Activated T-cell treated with anti-CD3 and anti-CD28 coated beads, Interleukin-2, amount 50 U/mL, for 72 hours (primary cell): ENCODE results near the gene KIAA1217. TPM values are rescaled to one million over a fixed set of nuclear protein-coding genes. Genes with fewer than 3 reads are reported as not detected.

ENCODE experiments used
- ATAC-seq, 2 donors: fragments of 150-1000 bp; cut with Tn5 transposase; replicated peaks in 1 of 2; 2 replicates each; pipeline ENCODE4 v1.10.0; 2021; ENCODE audit warnings: moderate library complexity in 2 of 2, mild to moderate bottlenecking in 1 of 2
- DNase-seq, 2 donors: peaks; one replicate each; pipeline ENCODE4 v3.0.0; 2021 to 2022; ENCODE audit warnings: mixed read lengths in 1 of 2
- H3K27ac Mint-ChIP-seq: one replicate; pipeline ENCODE4 v1.8.0; 2022; ENCODE audit warnings: mild to moderate bottlenecking, moderate library complexity, mixed read lengths
- H3K27me3 Mint-ChIP-seq: one replicate; pipeline ENCODE4 v1.8.0; 2022; ENCODE audit warnings: low read depth, mixed read lengths
- H3K36me3 Mint-ChIP-seq, 2 donors: one replicate each; pipeline ENCODE4 v1.8.0; 2022; ENCODE audit warnings: mixed read lengths in 2 of 2, mild to moderate bottlenecking in 1 of 2; ENCODE audit not compliant: insufficient read depth in 2 of 2
- H3K4me1 Mint-ChIP-seq: one replicate; pipeline ENCODE4 v1.8.0; 2022; ENCODE audit warnings: low read depth, mixed read lengths
- H3K4me3 Mint-ChIP-seq, 2 donors: one replicate each; pipeline ENCODE4 v1.8.0; 2022; ENCODE audit warnings: mild to moderate bottlenecking in 2 of 2, mixed read lengths in 2 of 2, moderate library complexity in 2 of 2
- H3K9me3 Mint-ChIP-seq, 2 donors: one replicate each; pipeline ENCODE4 v1.8.0; 2022; ENCODE audit warnings: mixed read lengths in 2 of 2
- total RNA-seq, 2 donors: library from RNA; stranded (reverse); gene quantifications; one replicate each; pipeline ENCODE4 v1.2.3, GENCODE V29; 2022

The KIAA1217 gene
- total RNA-seq, 2 donors from 2014 or later, result 0.60 to 0.84 TPM

GRCh38 chr10:24239289-24240040 is 30.5 kb downstream of the KIAA1217 start:
- Mint-ChIP-seq H3K4me3 (no peak overlapping the region), H3K36me3 (no peaks in the 10 kb centered on the region), H3K27ac (no peak overlapping the region), H3K9me3 (no peaks in the 10 kb centered on the region), H3K4me1 (no peaks in the 10 kb centered on the region), H3K27me3 (peaks cover 23% of the 10 kb centered on the region)
- DNase-seq, result no peak
- no peak for ATAC-seq

GRCh38 chr10:24240041-24240751 is 31.3 kb downstream of the KIAA1217 start:
- H3K4me3 Mint-ChIP-seq, result no peak overlapping the region

GRCh38 chr10:24241536-24242040 is 32.6 kb downstream of the KIAA1217 start:
- ATAC-seq (no peak), DNase-seq (no peak)
- Mint-ChIP-seq H3K36me3 (no peaks in the 10 kb centered on the region), H3K27ac (no peak overlapping the region), H3K27me3 (peaks cover 32% of the 10 kb centered on the region), H3K4me3 (no peak overlapping the region), H3K4me1 (no peaks in the 10 kb centered on the region), H3K9me3 (no peaks in the 10 kb centered on the region)

More at GRCh38 chr10:24240041-24240751, 31.3 kb downstream of the KIAA1217 start:
- Mint-ChIP-seq H3K9me3 (no peaks in the 10 kb centered on the region), H3K27me3 (peaks cover 23% of the 10 kb centered on the region), H3K36me3 (no peaks in the 10 kb centered on the region), H3K27ac (no peak overlapping the region), H3K4me1 (no peaks in the 10 kb centered on the region)
- ATAC-seq, result no peak
- DNase-seq, result no peak

DNA sequence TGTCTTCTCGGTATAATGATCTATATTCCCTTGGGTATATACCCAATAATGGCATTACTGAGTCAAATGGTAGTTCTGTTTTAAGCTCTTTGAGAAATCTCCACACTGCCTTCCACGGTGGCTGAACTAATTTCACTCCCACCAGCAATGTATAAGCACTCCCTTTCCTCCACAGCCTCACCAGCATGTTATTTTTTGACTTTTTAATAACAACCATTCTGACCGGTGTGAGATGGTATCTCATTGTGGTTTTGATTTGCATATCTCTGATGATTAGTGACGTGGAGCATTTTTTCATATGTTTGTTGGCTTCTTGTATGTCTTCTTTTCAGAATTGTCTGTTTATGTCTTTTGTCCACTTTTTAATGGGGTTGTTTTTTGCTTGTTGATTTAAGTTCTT is 33.6 kb downstream of the KIAA1217 start:
- ATAC-seq (no peak), DNase-seq (no peak)
- no peak overlapping the region for H3K27ac Mint-ChIP-seq
- peaks cover 26% of the 10 kb centered on the region for H3K27me3 Mint-ChIP-seq
- H3K4me3 Mint-ChIP-seq, result no peak overlapping the region
- no peaks in the 10 kb centered on the region for H3K36me3 Mint-ChIP-seq
- H3K9me3 Mint-ChIP-seq, result no peaks in the 10 kb centered on the region
- H3K4me1 Mint-ChIP-seq, result no peaks in the 10 kb centered on the region

- no peaks in the 10 kb centered on the region for H3K36me3 Mint-ChIP-seq
Observed at GRCh38 chr10:24246365-24246764, 37.4 kb downstream of the KIAA1217 start.

DNA sequence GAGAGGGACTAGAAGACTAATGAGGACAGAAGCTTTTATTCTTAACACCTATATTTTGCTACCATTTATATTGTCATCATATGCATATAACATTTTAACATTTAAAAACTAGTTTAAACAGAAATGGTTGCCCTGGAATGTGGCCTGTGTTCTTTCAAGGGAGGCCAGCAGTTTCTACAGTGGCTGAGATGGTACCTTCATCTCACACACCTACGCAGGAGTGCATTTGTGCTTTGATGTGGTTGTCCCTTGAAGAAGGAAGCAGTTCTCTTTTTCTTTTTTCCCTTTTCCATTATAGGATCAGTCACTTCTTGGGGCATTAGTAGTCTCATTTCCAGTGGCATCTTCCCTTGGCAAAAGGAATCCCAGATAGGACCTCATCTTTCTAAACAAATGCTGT is 38.9 kb downstream of the KIAA1217 start:
- H3K27me3 Mint-ChIP-seq, result peaks cover 10% of the 10 kb centered on the region
- no peaks in the 10 kb centered on the region for H3K9me3 Mint-ChIP-seq
- H3K4me3 Mint-ChIP-seq, result no peak overlapping the region
- DNase-seq, result no peak
- ATAC-seq, result no peak
- H3K36me3 Mint-ChIP-seq, result no peaks in the 10 kb centered on the region
- H3K4me1 Mint-ChIP-seq, result no peaks in the 10 kb centered on the region
- H3K27ac Mint-ChIP-seq, result no peak overlapping the region

More at GRCh38 chr10:24246365-24246764, 37.4 kb downstream of the KIAA1217 start:
- Mint-ChIP-seq H3K9me3 (no peaks in the 10 kb centered on the region), H3K4me1 (no peaks in the 10 kb centered on the region), H3K27me3 (peaks cover 10% of the 10 kb centered on the region), H3K4me3 (no peak overlapping the region), H3K27ac (no peak overlapping the region)
- ATAC-seq, result no peak
- DNase-seq, result no peak

- no peaks in the 10 kb centered on the region for H3K36me3 Mint-ChIP-seq
- peaks cover 10% of the 10 kb centered on the region for H3K27me3 Mint-ChIP-seq
- H3K27ac Mint-ChIP-seq, result no peak overlapping the region
- H3K4me1 Mint-ChIP-seq, result no peaks in the 10 kb centered on the region
- H3K4me3 Mint-ChIP-seq, result no peak overlapping the region
- H3K9me3 Mint-ChIP-seq, result no peaks in the 10 kb centered on the region
- DNase-seq (no peak), ATAC-seq (peak in 1 of 2 donors; percentile 53)
Observed at GRCh38 chr10:24249829-24250415, 41.0 kb downstream of the KIAA1217 start.

DNA sequence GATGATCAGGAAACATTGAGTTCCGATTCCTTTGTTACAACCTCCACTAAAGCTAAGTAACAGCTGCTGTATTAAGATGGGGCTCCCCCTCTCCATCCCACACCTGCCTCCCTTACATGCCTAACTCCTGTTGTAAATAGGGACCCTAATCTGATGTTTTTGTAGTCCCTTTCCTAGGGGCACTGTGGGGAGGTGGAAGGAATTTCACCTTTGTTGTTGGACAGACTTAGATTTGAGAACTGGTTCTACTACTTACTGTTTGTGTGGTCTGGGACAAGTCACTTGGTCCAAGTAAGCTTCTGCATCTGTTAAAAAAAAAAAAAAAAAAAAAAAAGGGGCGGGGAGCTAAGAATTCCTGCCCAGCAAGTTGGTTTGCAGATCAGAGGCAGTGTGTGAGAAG is 42.6 kb downstream of the KIAA1217 start:
- DNase-seq, result no peak
- H3K36me3 Mint-ChIP-seq, result no peaks in the 10 kb centered on the region
- H3K9me3 Mint-ChIP-seq, result no peaks in the 10 kb centered on the region
- H3K27ac Mint-ChIP-seq, result no peak overlapping the region
- H3K27me3 Mint-ChIP-seq, result no peaks in the 10 kb centered on the region
- H3K4me1 Mint-ChIP-seq, result no peaks in the 10 kb centered on the region
- no peak for ATAC-seq
- no peak overlapping the region for H3K4me3 Mint-ChIP-seq

- Mint-ChIP-seq H3K9me3 (no peaks in the 10 kb centered on the region), H3K36me3 (no peaks in the 10 kb centered on the region), H3K27me3 (no peaks in the 10 kb centered on the region), H3K4me3 (no peak overlapping the region), H3K4me1 (no peaks in the 10 kb centered on the region), H3K27ac (no peak overlapping the region)
- ATAC-seq (no peak), DNase-seq (no peak)
Observed at GRCh38 chr10:24254180-24254579, 45.2 kb downstream of the KIAA1217 start.

- H3K4me1 Mint-ChIP-seq, result no peaks in the 10 kb centered on the region
- no peak overlapping the region for H3K27ac Mint-ChIP-seq
- DNase-seq, result no peak
- no peaks in the 10 kb centered on the region for H3K9me3 Mint-ChIP-seq
- H3K4me3 Mint-ChIP-seq, result no peak overlapping the region
- ATAC-seq, result no peak
- H3K36me3 Mint-ChIP-seq, result no peaks in the 10 kb centered on the region
- H3K27me3 Mint-ChIP-seq, result no peaks in the 10 kb centered on the region
Observed at GRCh38 chr10:24255115-24255880, 46.4 kb downstream of the KIAA1217 start.

GRCh38 chr10:24255881-24256311 is 47.0 kb downstream of the KIAA1217 start:
- no peaks in the 10 kb centered on the region for H3K27me3 Mint-ChIP-seq
- no peaks in the 10 kb centered on the region for H3K4me1 Mint-ChIP-seq
- no peak for ATAC-seq
- DNase-seq, result no peak
- H3K36me3 Mint-ChIP-seq, result no peaks in the 10 kb centered on the region
- H3K9me3 Mint-ChIP-seq, result no peaks in the 10 kb centered on the region
- no peak overlapping the region for H3K4me3 Mint-ChIP-seq
- H3K27ac Mint-ChIP-seq, result no peak overlapping the region

GRCh38 chr10:24256619-24257107 is 47.7 kb downstream of the KIAA1217 start:
- no peak for DNase-seq
- no peaks in the 10 kb centered on the region for H3K36me3 Mint-ChIP-seq
- H3K27ac Mint-ChIP-seq, result no peak overlapping the region
- no peaks in the 10 kb centered on the region for H3K4me1 Mint-ChIP-seq
- no peak overlapping the region for H3K4me3 Mint-ChIP-seq
- H3K9me3 Mint-ChIP-seq, result no peaks in the 10 kb centered on the region
- no peaks in the 10 kb centered on the region for H3K27me3 Mint-ChIP-seq
- ATAC-seq, result no peak
